Right lobe of liver (tissue), 4 donors: ENCODE measurements around the gene NAV2.

Experiments used
- CTCF ChIP-seq, 4 donors: fragments of 200-600 bp in 3 of 4; fragments of 450-650 bp in 1 of 4; IDR thresholded peaks; one replicate each; pipeline versions ENCODE4 v1.5.1 to v1.8.0; 2016 to 2022; ENCODE audit warnings: antibody characterized with exemption in 4 of 4, mild to moderate bottlenecking in 2 of 4
- POLR2A ChIP-seq: fragments of 450-650 bp; IDR thresholded peaks from one replicate; pipeline ENCODE4 v1.6.1; 2017; ENCODE audit warnings: antibody characterized with exemption, mild to moderate bottlenecking
- donor health status: DM: no; HTN: no; CAD: no.
- donor health status: DM: no; HTN: no; CAD: no.
- donor health status: DM: no; HTN: yes; CAD: no.

DNA sequence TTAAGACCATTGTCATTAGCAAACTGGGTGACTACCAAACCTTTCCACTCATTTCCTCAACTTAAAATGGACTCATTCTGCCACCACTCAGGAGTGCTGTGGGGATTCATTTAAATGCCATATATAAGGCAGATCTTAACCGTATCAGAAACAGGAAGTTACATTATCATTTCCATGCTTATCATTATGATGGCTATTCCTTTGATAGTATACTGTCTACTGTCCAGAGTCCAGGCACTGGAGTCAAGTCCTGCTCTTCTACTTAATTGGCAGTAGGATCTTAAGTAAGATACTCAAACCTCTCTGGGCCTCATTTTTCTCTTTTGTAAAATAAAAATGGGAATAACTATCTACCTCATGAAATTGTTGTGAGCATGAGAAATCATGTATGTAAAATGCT lies 8.4 kb upstream of the NAV2 start:
- TF ChIP-seq CTCF (IDR thresholded peaks at IDR 0.05) (no peak), POLR2A (no peak)
